ENCODE results near the gene TAX1BP1. TPM values are rescaled to one million over a fixed set of nuclear protein-coding genes. Genes with fewer than 3 reads are reported as not detected.

TAX1BP1 gene
- polyA plus RNA-seq, 1 donor from 2014 or later: 115 TPM

DNA sequence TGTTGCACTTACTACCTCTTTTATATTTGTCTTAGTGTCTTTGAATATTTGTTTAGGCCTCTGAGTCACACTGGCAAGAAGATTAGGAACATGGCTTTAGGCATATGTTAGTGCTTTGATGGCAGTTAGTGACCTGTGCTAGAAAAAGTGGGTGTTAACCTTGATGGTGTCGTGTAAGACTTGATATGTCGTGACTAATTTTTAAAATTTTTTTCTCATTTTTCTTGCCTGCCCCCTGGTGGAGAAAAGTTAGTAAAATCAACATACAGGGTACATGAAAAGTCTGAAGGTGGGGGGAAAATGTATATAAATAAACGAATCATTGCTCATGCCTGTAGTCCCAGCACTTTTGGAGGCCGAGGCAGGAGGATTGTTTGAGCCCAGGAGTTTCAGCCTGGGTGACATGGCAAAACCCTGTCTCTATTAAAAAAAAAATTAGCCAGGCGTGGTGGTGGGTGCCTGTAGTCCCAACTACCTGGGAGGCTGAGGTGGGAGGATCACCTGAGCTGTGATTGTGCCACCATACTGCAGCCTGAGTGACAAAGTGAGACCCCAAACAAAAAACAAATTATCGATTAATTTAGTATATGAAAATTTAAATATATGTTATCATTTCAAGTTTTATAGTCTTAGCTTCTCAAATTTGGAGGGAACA, 44.6 kb downstream of the TAX1BP1 start:
- no peak overlapping the region for H3K4me3 ChIP-seq (ENCODE audit: low read length)
- H3K79me2 ChIP-seq (replicated peaks; ENCODE audit: insufficient read depth, low read length): no peaks in the 10 kb centered on the region
- no peaks in the 10 kb centered on the region for H3K9me2 ChIP-seq (ENCODE audit: insufficient read depth, low read length)
- no peak overlapping the region for H3K27ac ChIP-seq (ENCODE audit: low read length)
- no peaks in the 10 kb centered on the region for H3K9me3 ChIP-seq (ENCODE audit: low read length)
- H3K27me3 ChIP-seq (ENCODE audit: insufficient read depth, low read depth, low read length): no peaks in the 10 kb centered on the region
- H2AFZ ChIP-seq (ENCODE audit: low read depth, low read length): no peak overlapping the region
- H3K4me2 ChIP-seq (ENCODE audit: low read length): no peak overlapping the region
- H3K36me3 ChIP-seq (ENCODE audit: insufficient read depth, low read length): peaks cover under 1% of the 10 kb centered on the region
- TF ChIP-seq POLR2AphosphoS5 (IDR thresholded peaks at IDR 0.05) (no peak), SMC3 (conservative IDR thresholded peaks at IDR 0.05; ENCODE audit: poor library complexity) (peak; percentile 54), MXI1 (conservative IDR thresholded peaks at IDR 0.05; ENCODE audit: poor library complexity, severe bottlenecking) (no peak), EP300 (conservative IDR thresholded peaks at IDR 0.05; ENCODE audit: poor library complexity, severe bottlenecking) (no peak), RAD21 (conservative IDR thresholded peaks at IDR 0.05) (no peak), TAF1 (IDR thresholded peaks at IDR 0.05; ENCODE audit: low read depth) (no peak), EZH2 (IDR thresholded peaks at IDR 0.05; ENCODE audit: borderline replicate concordance, insufficient read depth, low read length, poor library complexity, severe bottlenecking) (no peak)
- TF ChIP-seq, protein P1, sequence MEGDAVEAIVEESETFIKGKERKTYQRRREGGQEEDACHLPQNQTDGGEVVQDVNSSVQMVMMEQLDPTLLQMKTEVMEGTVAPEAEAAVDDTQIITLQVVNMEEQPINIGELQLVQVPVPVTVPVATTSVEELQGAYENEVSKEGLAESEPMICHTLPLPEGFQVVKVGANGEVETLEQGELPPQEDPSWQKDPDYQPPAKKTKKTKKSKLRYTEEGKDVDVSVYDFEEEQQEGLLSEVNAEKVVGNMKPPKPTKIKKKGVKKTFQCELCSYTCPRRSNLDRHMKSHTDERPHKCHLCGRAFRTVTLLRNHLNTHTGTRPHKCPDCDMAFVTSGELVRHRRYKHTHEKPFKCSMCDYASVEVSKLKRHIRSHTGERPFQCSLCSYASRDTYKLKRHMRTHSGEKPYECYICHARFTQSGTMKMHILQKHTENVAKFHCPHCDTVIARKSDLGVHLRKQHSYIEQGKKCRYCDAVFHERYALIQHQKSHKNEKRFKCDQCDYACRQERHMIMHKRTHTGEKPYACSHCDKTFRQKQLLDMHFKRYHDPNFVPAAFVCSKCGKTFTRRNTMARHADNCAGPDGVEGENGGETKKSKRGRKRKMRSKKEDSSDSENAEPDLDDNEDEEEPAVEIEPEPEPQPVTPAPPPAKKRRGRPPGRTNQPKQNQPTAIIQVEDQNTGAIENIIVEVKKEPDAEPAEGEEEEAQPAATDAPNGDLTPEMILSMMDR (IDR thresholded peaks at IDR 0.05; ENCODE audit: poor library complexity, severe bottlenecking): peak; percentile 51
- TF ChIP-seq, protein P2, sequence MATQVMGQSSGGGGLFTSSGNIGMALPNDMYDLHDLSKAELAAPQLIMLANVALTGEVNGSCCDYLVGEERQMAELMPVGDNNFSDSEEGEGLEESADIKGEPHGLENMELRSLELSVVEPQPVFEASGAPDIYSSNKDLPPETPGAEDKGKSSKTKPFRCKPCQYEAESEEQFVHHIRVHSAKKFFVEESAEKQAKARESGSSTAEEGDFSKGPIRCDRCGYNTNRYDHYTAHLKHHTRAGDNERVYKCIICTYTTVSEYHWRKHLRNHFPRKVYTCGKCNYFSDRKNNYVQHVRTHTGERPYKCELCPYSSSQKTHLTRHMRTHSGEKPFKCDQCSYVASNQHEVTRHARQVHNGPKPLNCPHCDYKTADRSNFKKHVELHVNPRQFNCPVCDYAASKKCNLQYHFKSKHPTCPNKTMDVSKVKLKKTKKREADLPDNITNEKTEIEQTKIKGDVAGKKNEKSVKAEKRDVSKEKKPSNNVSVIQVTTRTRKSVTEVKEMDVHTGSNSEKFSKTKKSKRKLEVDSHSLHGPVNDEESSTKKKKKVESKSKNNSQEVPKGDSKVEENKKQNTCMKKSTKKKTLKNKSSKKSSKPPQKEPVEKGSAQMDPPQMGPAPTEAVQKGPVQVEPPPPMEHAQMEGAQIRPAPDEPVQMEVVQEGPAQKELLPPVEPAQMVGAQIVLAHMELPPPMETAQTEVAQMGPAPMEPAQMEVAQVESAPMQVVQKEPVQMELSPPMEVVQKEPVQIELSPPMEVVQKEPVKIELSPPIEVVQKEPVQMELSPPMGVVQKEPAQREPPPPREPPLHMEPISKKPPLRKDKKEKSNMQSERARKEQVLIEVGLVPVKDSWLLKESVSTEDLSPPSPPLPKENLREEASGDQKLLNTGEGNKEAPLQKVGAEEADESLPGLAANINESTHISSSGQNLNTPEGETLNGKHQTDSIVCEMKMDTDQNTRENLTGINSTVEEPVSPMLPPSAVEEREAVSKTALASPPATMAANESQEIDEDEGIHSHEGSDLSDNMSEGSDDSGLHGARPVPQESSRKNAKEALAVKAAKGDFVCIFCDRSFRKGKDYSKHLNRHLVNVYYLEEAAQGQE (IDR thresholded peaks at IDR 0.05; ENCODE audit: borderline replicate concordance): no peak
- H4K20me1 ChIP-seq (ENCODE audit: insufficient read depth): no peaks in the 10 kb centered on the region
- no peak overlapping the region for H3K9ac ChIP-seq (ENCODE audit: low read length)
- no peaks in the 10 kb centered on the region for H3F3A ChIP-seq (ENCODE audit: insufficient read depth, low read length, poor library complexity, severe bottlenecking)

DNA sequence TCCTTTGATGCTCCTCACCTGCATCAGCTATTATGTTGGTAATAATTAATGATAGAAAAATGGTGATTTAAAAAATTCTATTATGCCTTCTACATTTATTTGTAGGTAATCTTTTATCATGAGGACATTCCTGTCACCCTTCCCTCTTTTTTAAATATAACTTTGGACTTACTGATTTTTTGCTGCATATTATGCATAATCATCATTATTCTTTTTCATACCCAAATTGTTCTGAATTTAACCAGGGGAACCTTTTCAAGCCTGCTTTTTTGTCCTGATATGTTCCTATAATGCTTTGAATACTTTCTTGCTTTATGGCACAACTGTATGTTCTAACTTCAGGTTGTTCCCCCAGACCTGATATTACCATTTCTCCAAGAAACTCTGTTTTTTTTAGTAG, 48.5 kb downstream of the TAX1BP1 start:
- Histone ChIP-seq H3K27ac (ENCODE audit: low read length) (no peak overlapping the region), H3K9me3 (ENCODE audit: low read length) (no peaks in the 10 kb centered on the region), H3K4me2 (ENCODE audit: low read length) (no peak overlapping the region), H3K27me3 (ENCODE audit: insufficient read depth, low read depth, low read length) (no peaks in the 10 kb centered on the region), H3K4me3 (ENCODE audit: low read length) (no peak overlapping the region), H3K79me2 (replicated peaks; ENCODE audit: insufficient read depth, low read length) (no peaks in the 10 kb centered on the region), H2AFZ (ENCODE audit: low read depth, low read length) (no peak overlapping the region), H4K20me1 (ENCODE audit: insufficient read depth) (no peaks in the 10 kb centered on the region), H3F3A (ENCODE audit: insufficient read depth, low read length, poor library complexity, severe bottlenecking) (no peaks in the 10 kb centered on the region), H3K36me3 (ENCODE audit: insufficient read depth, low read length) (peaks cover 5% of the 10 kb centered on the region), H3K9ac (ENCODE audit: low read length) (no peak overlapping the region), H3K9me2 (ENCODE audit: insufficient read depth, low read length) (no peaks in the 10 kb centered on the region)
- no peak for TF ChIP-seq RAD21 (conservative IDR thresholded peaks at IDR 0.05)
- TF ChIP-seq EZH2 (IDR thresholded peaks at IDR 0.05; ENCODE audit: borderline replicate concordance, insufficient read depth, low read length, poor library complexity, severe bottlenecking): no peak
- no peak for TF ChIP-seq EP300 (conservative IDR thresholded peaks at IDR 0.05; ENCODE audit: poor library complexity, severe bottlenecking)
- no peak for TF ChIP-seq MXI1 (conservative IDR thresholded peaks at IDR 0.05; ENCODE audit: poor library complexity, severe bottlenecking)
- TF ChIP-seq, protein P2 (IDR thresholded peaks at IDR 0.05; ENCODE audit: borderline replicate concordance): no peak
- no peak for TF ChIP-seq POLR2AphosphoS5 (IDR thresholded peaks at IDR 0.05)
- TF ChIP-seq TAF1 (IDR thresholded peaks at IDR 0.05; ENCODE audit: low read depth): no peak
- TF ChIP-seq, protein P1 (IDR thresholded peaks at IDR 0.05; ENCODE audit: poor library complexity, severe bottlenecking): no peak
- no peak for TF ChIP-seq SMC3 (conservative IDR thresholded peaks at IDR 0.05; ENCODE audit: poor library complexity)
